Trophoblast cell (in vitro differentiated cells and primary cell): Measurements from ENCODE around the gene RXRG.
"Not testable (repeated sequence)": the region's sequence is repeated elsewhere in the genome, so short reads cannot be mapped to it uniquely, and the experiment has no call there.

Experiments used
- DNase-seq, 2 donors: peaks; one replicate each; pipeline ENCODE4 v3.0.0-alpha.2; 2016
- H2AFZ ChIP-seq: 2 replicates; pipeline ENCODE4 v1.6.1; 2013; ENCODE audit warnings: low read length, moderate library complexity, mild to moderate bottlenecking; ENCODE audit not compliant: insufficient read depth, poor library complexity
- H2AK5ac ChIP-seq: 2 replicates; pipeline ENCODE4 v1.6.1; 2013; ENCODE audit warnings: mild to moderate bottlenecking, low read length
- H2BK120ac ChIP-seq: 2 replicates; pipeline ENCODE4 v1.6.1; 2013; ENCODE audit warnings: low read length, mild to moderate bottlenecking, moderate library complexity; ENCODE audit not compliant: insufficient read depth, poor library complexity
- H2BK12ac ChIP-seq: 2 replicates; pipeline ENCODE4 v1.6.1; 2013; ENCODE audit warnings: mild to moderate bottlenecking, low read length, moderate library complexity
- H2BK5ac ChIP-seq: 2 replicates; pipeline ENCODE4 v1.6.1; 2013; ENCODE audit warnings: low read length, low read depth, moderate library complexity, mild to moderate bottlenecking; ENCODE audit not compliant: poor library complexity
- H3K14ac ChIP-seq: 2 replicates; pipeline ENCODE4 v1.6.1; 2013; ENCODE audit warnings: mild to moderate bottlenecking, low read length
- H3K18ac ChIP-seq: 2 replicates; pipeline ENCODE4 v1.6.1; 2013; ENCODE audit warnings: mild to moderate bottlenecking, low read length
- H3K23ac ChIP-seq: 2 replicates; pipeline ENCODE4 v1.6.1; 2013; ENCODE audit warnings: low read length
- H3K27ac ChIP-seq: 2 replicates; pipeline ENCODE4 v1.5.1; 2013; ENCODE audit warnings: low read depth, mild to moderate bottlenecking, inconsistent platforms, low read length, moderate library complexity
- H3K27me3 ChIP-seq: 2 replicates; pipeline ENCODE4 v1.6.1; 2013; ENCODE audit warnings: inconsistent platforms, mild to moderate bottlenecking, low read length, moderate library complexity; ENCODE audit not compliant: insufficient read depth
- H3K36me3 ChIP-seq, 2 experiments: 1 replicate in 1 of 2; 2 replicates in 1 of 2; pipeline ENCODE4 v1.6.1; 2013; ENCODE audit warnings: low read length in 2 of 2, mild to moderate bottlenecking in 2 of 2, moderate library complexity in 1 of 2; ENCODE audit not compliant: insufficient read depth in 2 of 2, control insufficient read depth in 1 of 2
- H3K4ac ChIP-seq: 2 replicates; pipeline ENCODE4 v1.6.1; 2013; ENCODE audit warnings: low read depth, mild to moderate bottlenecking, low read length, moderate library complexity
- H3K4me1 ChIP-seq, 2 experiments: 1 replicate in 1 of 2; 2 replicates in 1 of 2; pipeline ENCODE4 v1.6.1; 2013; ENCODE audit warnings: low read length in 2 of 2, mild to moderate bottlenecking in 2 of 2, moderate library complexity in 1 of 2; ENCODE audit not compliant: insufficient read depth in 2 of 2, control insufficient read depth in 1 of 2
- H3K4me2 ChIP-seq: 2 replicates; pipeline ENCODE4 v1.6.1; 2013; ENCODE audit warnings: inconsistent platforms, mild to moderate bottlenecking, low read length, moderate library complexity
- H3K4me3 ChIP-seq: 2 replicates; pipeline ENCODE4 v1.5.1; 2013; ENCODE audit warnings: mild to moderate bottlenecking, low read depth, low read length, inconsistent platforms
- H3K79me1 ChIP-seq: one replicate; pipeline ENCODE4 v1.6.1; 2013; ENCODE audit warnings: low read length
- H3K79me2 ChIP-seq: 2 replicates; pipeline ENCODE4 v1.6.1; 2013; ENCODE audit warnings: low read length, mild to moderate bottlenecking; ENCODE audit not compliant: control insufficient read depth, insufficient read depth, poor library complexity
- H3K9ac ChIP-seq: 2 replicates; pipeline ENCODE4 v1.6.1; 2013; ENCODE audit warnings: mild to moderate bottlenecking, low read length
- H3K9me3 ChIP-seq: 2 replicates; pipeline ENCODE4 v1.6.1; 2013; ENCODE audit warnings: low read depth, mild to moderate bottlenecking, control low read depth, inconsistent platforms, low read length; ENCODE audit not compliant: insufficient read depth
- H4K12ac ChIP-seq: 2 replicates; pipeline ENCODE4 v1.6.1; 2013; ENCODE audit warnings: low read depth, mild to moderate bottlenecking, low read length, moderate library complexity
- H4K8ac ChIP-seq: 2 replicates; pipeline ENCODE4 v1.6.1; 2013; ENCODE audit warnings: low read depth, mild to moderate bottlenecking, low read length, moderate library complexity
- H4K91ac ChIP-seq: one replicate; pipeline ENCODE4 v1.6.1; 2013; ENCODE audit warnings: low read depth, mild to moderate bottlenecking, low read length, moderate library complexity
- WGBS: extraction: QIAGEN DNeasy Blood & Tissue Kit; methylation state at CpG from one replicate; pipeline ENCODE4 v1.1.7; 2013; ENCODE audit warnings: missing lambda C conversion rate; ENCODE audit not compliant: insufficient read length, insufficient coverage; ENCODE audit errors: extremely low coverage; 5-methylcytosine and 5-hydroxymethylcytosine counted together

RXRG gene

GRCh38 chr1:165459683-165460082 is 14.8 kb upstream of the RXRG start:
- H4K91ac ChIP-seq, H3K36me3 ChIP-seq, H2AFZ ChIP-seq, H3K23ac ChIP-seq, H2AK5ac ChIP-seq, H3K4me3 ChIP-seq, H3K18ac ChIP-seq, H4K8ac ChIP-seq, H3K4me2 ChIP-seq, H4K12ac ChIP-seq, H3K27ac ChIP-seq, H3K27me3 ChIP-seq, H3K79me2 ChIP-seq, H2BK120ac ChIP-seq, H3K9me3 ChIP-seq, H3K9ac ChIP-seq, H3K4ac ChIP-seq, H3K79me1 ChIP-seq, H3K4me1 ChIP-seq, H2BK5ac ChIP-seq, DNase-seq, H2BK12ac ChIP-seq, H3K14ac ChIP-seq: not testable (repeated sequence)
- WGBS: no CpG with 5 or more reads among the region's 2 CpGs

- Histone ChIP-seq H3K36me3 (no peaks in the 10 kb centered on the region), H3K4me3 (no peak overlapping the region), H4K91ac (no peak overlapping the region), H2BK5ac (no peak overlapping the region), H3K9ac (no peak overlapping the region), H2AFZ (no peak overlapping the region), H3K4me1 (peaks cover 0 to 2% of the 10 kb centered on the region in 2 experiments), H3K18ac (no peak overlapping the region), H3K79me2 (no peaks in the 10 kb centered on the region), H2BK120ac (no peak overlapping the region), H3K79me1 (no peaks in the 10 kb centered on the region), H3K27ac (no peak overlapping the region), H3K14ac (no peak overlapping the region), H3K4me2 (no peak overlapping the region), H3K9me3 (no peaks in the 10 kb centered on the region), H2AK5ac (no peak overlapping the region), H4K12ac (no peak overlapping the region), H2BK12ac (no peak overlapping the region), H4K8ac (no peak overlapping the region), H3K23ac (no peak overlapping the region), H3K4ac (no peak overlapping the region), H3K27me3 (peaks cover 3% of the 10 kb centered on the region)
- no CpG with 5 or more reads among the region's 6 CpGs for WGBS
- DNase-seq: no peak
Observed at GRCh38 chr1:165456861-165457260, 11.9 kb upstream of the RXRG start.

GRCh38 chr1:165456114-165456513 is 11.2 kb upstream of the RXRG start:
- no CpG with 5 or more reads among the region's 1 CpG for WGBS
- no peak overlapping the region for H3K4me3 ChIP-seq

GRCh38 chr1:165455111-165455510 is 10.2 kb upstream of the RXRG start:
- Histone ChIP-seq H3K9me3 (no peaks in the 10 kb centered on the region), H3K18ac (no peak overlapping the region), H4K91ac (no peak overlapping the region), H2BK5ac (no peak overlapping the region), H3K4ac (no peak overlapping the region), H3K4me2 (no peak overlapping the region), H3K4me3 (no peak overlapping the region), H4K12ac (no peak overlapping the region), H3K27ac (no peak overlapping the region), H3K79me2 (no peaks in the 10 kb centered on the region), H3K23ac (no peak overlapping the region), H3K27me3 (peaks cover 3% of the 10 kb centered on the region), H3K9ac (no peak overlapping the region), H4K8ac (no peak overlapping the region), H3K36me3 (no peaks in the 10 kb centered on the region), H3K14ac (no peak overlapping the region), H2AFZ (no peak overlapping the region), H2BK120ac (no peak overlapping the region), H2BK12ac (no peak overlapping the region), H2AK5ac (no peak overlapping the region), H3K79me1 (no peaks in the 10 kb centered on the region), H3K4me1 (peaks cover 0 to 2% of the 10 kb centered on the region in 2 experiments)
- no peak for DNase-seq
- WGBS: no CpG with 5 or more reads among the region's 3 CpGs

More at GRCh38 chr1:165456114-165456513, 11.2 kb upstream of the RXRG start:
- Histone ChIP-seq H3K23ac (no peak overlapping the region), H3K27ac (no peak overlapping the region), H2AFZ (no peak overlapping the region), H3K36me3 (no peaks in the 10 kb centered on the region), H3K18ac (no peak overlapping the region), H3K4me1 (peaks cover 0 to 2% of the 10 kb centered on the region in 2 experiments), H3K79me2 (no peaks in the 10 kb centered on the region), H3K14ac (no peak overlapping the region), H3K27me3 (peaks cover 3% of the 10 kb centered on the region), H3K4me2 (no peak overlapping the region), H3K9me3 (no peaks in the 10 kb centered on the region), H3K4ac (no peak overlapping the region), H4K8ac (no peak overlapping the region), H3K79me1 (no peaks in the 10 kb centered on the region), H2BK5ac (no peak overlapping the region), H4K91ac (no peak overlapping the region), H2AK5ac (no peak overlapping the region), H4K12ac (no peak overlapping the region), H3K9ac (no peak overlapping the region), H2BK12ac (no peak overlapping the region), H2BK120ac (no peak overlapping the region)
- DNase-seq: peak in 1 of 2 donors; percentile 29
